ENCODE data around the gene SPOP. TPM values are rescaled to one million over a fixed set of nuclear protein-coding genes. Genes with fewer than 3 reads are reported as not detected.

The SPOP gene
- total RNA-seq, 6 experiments from 2014 or later, result 53.2 to 60.6 (median 55.6) TPM

DNA sequence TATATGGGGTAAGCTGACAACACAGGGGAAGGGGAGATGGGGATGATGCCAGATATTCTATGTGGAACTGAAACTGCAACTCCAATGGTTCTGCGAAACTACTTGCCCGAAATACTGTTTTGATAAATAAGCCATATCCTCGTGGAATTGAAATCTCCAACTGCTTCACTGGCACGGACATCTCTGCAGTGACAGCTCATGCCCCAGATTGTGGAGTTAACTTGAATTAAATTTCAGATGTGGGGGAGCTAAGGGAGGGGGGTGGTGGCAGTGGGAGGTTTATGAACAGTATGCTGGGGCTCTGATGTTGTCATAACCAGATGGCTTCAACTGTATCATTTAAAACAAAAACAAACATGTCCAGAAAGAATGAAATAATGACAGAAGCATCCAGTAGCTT is 80.5 kb downstream of the SPOP start:
- H3K4me1 Mint-ChIP-seq (ENCODE audit: low read depth), result peaks cover 28% of the 10 kb centered on the region
- TF ChIP-seq, protein P1, sequence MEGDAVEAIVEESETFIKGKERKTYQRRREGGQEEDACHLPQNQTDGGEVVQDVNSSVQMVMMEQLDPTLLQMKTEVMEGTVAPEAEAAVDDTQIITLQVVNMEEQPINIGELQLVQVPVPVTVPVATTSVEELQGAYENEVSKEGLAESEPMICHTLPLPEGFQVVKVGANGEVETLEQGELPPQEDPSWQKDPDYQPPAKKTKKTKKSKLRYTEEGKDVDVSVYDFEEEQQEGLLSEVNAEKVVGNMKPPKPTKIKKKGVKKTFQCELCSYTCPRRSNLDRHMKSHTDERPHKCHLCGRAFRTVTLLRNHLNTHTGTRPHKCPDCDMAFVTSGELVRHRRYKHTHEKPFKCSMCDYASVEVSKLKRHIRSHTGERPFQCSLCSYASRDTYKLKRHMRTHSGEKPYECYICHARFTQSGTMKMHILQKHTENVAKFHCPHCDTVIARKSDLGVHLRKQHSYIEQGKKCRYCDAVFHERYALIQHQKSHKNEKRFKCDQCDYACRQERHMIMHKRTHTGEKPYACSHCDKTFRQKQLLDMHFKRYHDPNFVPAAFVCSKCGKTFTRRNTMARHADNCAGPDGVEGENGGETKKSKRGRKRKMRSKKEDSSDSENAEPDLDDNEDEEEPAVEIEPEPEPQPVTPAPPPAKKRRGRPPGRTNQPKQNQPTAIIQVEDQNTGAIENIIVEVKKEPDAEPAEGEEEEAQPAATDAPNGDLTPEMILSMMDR (IDR thresholded peaks at IDR 0.05), result no peak
- no peak for DNase-seq
- no peak overlapping the region for H3K4me3 Mint-ChIP-seq
- no peak overlapping the region for H3K27ac Mint-ChIP-seq
- H3K36me3 Mint-ChIP-seq (ENCODE audit: low read depth), result peaks cover 55% of the 10 kb centered on the region
- no peaks in the 10 kb centered on the region for H3K9me3 Mint-ChIP-seq
- H3K27me3 Mint-ChIP-seq (ENCODE audit: insufficient read depth), result peaks cover 1% of the 10 kb centered on the region; the same call in 1 of the 2 replicates

DNA sequence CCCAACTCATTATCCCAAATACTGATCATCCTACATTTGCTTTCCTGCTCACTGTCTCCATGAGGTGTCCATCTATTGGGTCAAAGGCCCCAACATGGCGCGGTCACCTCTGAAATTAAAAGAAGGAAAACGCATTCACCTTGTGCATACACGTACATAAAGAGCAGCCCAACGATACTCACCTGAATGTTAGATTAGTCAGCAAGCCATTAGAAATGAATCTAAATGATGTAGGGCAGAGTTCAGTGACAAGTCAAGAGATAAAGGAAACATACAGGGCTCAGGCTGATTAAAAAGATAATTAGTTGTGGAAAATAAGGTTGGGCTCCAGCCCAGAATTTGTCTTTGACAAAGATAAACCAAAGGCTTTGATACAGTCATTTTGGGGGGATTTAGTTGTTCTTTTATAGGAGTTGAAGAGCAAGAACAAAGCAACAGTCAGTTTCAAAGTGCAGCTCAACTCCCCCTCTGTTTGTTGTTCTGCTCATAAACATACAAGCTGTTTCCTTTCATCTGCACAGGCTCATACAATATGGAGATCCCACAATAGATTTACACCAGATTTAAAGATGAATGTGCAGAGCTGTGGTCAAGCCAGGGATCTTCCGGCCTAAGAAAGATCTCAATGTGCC is 81.2 kb downstream of the SPOP start:
- no peak overlapping the region for H3K27ac Mint-ChIP-seq
- no peaks in the 10 kb centered on the region for H3K9me3 Mint-ChIP-seq

DNA sequence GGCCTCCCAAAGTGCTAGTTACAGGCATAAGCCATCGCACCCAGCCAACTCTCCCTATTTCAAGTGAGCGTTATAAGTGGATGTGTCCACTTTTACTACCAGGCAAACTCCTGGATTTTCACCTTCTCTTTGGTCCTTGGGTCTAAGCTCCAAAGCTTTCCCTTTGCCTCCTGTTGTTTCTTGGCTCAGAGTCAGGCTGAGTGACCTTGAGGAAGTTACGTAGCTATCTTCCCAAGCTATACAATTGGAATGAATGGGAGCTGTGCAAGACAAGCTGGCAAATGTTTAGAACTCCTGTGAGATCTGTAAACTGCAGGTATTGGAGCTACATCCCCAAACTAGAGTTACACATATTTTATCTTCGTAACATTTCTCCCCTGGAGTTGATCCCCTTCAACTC is 81.9 kb downstream of the SPOP start:
- peaks cover 14% of the 10 kb centered on the region for H3K4me1 Mint-ChIP-seq (ENCODE audit: low read depth)
- no peaks in the 10 kb centered on the region for H3K9me3 Mint-ChIP-seq
- peaks cover 1% of the 10 kb centered on the region for H3K27me3 Mint-ChIP-seq (ENCODE audit: insufficient read depth)
- H3K4me3 Mint-ChIP-seq, result no peak overlapping the region
- H3K36me3 Mint-ChIP-seq (ENCODE audit: low read depth), result peaks cover 49% of the 10 kb centered on the region
- TF ChIP-seq, protein P1 (IDR thresholded peaks at IDR 0.05), result no peak
- H3K27ac Mint-ChIP-seq, result no peak overlapping the region
- no peak for DNase-seq

More for the DNA sequence above, 81.2 kb downstream of the SPOP start:
- DNase-seq, result no peak
- TF ChIP-seq, protein P1 (IDR thresholded peaks at IDR 0.05), result no peak
- Mint-ChIP-seq H3K4me1 (ENCODE audit: low read depth) (peaks cover 21% of the 10 kb centered on the region), H3K36me3 (ENCODE audit: low read depth) (peaks cover 50% of the 10 kb centered on the region), H3K27me3 (ENCODE audit: insufficient read depth) (peaks cover 1% of the 10 kb centered on the region), H3K4me3 (no peak overlapping the region)

DNA sequence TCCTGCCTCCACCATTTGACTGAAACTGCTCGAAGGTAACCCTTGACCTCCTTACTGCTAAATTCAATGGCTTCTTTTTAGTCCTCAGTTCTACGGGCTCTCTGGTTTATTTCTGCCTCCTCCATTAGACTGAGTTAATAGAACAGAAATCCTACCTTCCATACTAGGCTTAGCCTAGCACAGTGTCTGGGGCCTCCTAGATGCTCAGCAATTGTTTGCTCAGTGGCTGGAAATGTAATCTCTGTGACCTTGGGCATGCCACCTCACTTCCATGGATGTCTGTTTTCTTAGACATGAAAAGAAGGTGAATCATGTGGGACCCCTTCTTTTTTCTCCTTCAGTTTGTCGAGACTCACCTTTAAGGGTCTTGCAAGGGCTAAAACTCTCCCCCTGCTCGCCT is 82.6 kb downstream of the SPOP start:
- Mint-ChIP-seq H3K36me3 (ENCODE audit: low read depth) (peaks cover 43% of the 10 kb centered on the region), H3K4me1 (ENCODE audit: low read depth) (peaks cover 7% of the 10 kb centered on the region), H3K9me3 (no peaks in the 10 kb centered on the region), H3K27me3 (ENCODE audit: insufficient read depth) (peaks cover 1% of the 10 kb centered on the region), H3K4me3 (no peak overlapping the region), H3K27ac (no peak overlapping the region)
- TF ChIP-seq, protein P1 (IDR thresholded peaks at IDR 0.05), result no peak
- no peak for DNase-seq

DNA sequence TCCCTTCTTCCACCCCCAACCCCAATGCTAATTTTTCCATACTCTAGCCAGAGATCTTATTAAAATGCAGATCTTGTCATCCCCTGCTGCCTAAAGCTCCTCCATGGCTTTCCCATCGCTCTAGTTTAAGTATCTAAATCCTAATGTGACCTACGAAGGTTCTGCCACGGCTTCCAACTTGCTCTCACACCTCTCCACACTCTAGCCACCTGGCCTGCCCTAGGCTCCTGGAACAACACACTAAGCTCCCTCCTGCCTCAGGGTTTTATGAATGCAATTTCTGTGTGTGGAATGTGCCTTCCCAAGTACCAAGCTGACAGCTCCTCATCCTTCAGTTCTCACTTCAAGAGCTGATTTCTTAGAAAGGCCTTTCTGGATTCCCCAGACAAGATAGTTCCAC is 85.6 kb downstream of the SPOP start:
- TF ChIP-seq, protein P1 (IDR thresholded peaks at IDR 0.05), result no peak
- Mint-ChIP-seq H3K9me3 (no peaks in the 10 kb centered on the region), H3K27ac (no peak overlapping the region), H3K4me1 (ENCODE audit: low read depth) (peaks cover 19% of the 10 kb centered on the region), H3K4me3 (no peak overlapping the region), H3K36me3 (ENCODE audit: low read depth) (peaks cover 23% of the 10 kb centered on the region), H3K27me3 (ENCODE audit: insufficient read depth) (no peaks in the 10 kb centered on the region; the same call in 1 of the 2 replicates)
- DNase-seq, result no peak
